ENCODE measurements around the gene MAP4K5.

DNA sequence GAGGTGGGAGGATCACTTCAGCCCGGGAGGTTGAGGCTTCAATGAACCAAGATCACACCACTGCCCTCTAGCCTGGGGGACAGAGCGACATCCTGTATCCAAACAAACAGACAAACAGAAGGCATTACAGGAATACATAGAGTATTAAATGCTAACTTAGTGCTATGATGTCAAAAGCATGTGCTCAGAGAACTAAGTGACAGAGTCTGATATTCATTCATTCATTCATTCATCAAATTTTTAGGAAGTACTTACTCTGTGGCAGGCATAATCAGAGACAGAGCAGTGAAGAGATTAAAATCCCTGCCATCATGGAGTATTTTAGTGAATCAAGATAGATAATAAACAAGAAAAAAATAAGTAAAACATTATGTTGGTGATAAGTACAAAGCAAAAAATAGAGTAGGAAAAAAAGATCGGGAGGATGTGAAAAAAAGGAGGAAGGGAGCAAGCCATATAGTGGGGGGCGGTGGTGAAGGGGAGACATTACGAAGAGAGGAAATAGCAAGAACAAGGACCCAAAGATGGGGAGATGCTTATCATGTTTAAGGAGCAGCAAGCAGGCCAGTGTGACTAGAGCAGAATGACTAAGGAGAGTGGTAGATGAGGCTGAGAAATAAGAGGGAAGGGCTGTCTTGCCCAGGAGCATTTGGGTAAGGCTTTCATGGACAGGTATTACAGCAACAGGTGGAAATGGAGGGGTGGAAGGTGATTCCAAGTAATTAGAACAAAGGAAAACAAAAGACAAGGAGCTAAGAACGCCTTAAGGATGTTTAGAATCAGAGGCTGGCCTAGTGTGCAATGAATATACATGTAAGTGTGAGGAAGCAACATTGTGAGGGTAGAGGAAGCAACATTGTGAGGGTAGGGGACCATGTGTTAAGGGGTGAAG is 2.8 kb downstream of the MAP4K5 start:
- TF ChIP-seq, protein P1, sequence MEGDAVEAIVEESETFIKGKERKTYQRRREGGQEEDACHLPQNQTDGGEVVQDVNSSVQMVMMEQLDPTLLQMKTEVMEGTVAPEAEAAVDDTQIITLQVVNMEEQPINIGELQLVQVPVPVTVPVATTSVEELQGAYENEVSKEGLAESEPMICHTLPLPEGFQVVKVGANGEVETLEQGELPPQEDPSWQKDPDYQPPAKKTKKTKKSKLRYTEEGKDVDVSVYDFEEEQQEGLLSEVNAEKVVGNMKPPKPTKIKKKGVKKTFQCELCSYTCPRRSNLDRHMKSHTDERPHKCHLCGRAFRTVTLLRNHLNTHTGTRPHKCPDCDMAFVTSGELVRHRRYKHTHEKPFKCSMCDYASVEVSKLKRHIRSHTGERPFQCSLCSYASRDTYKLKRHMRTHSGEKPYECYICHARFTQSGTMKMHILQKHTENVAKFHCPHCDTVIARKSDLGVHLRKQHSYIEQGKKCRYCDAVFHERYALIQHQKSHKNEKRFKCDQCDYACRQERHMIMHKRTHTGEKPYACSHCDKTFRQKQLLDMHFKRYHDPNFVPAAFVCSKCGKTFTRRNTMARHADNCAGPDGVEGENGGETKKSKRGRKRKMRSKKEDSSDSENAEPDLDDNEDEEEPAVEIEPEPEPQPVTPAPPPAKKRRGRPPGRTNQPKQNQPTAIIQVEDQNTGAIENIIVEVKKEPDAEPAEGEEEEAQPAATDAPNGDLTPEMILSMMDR (IDR thresholded peaks at IDR 0.05): no peak
- TF ChIP-seq TCF7L2 (IDR thresholded peaks at IDR 0.05; ENCODE audit: low read depth, low read length) (no peak), POLR2AphosphoS5 (IDR thresholded peaks at IDR 0.05; ENCODE audit: low read depth, low read length) (no peak)

Measured in Panc1 (cell line).